IMR-90 (cell line): ENCODE results near the gene METTL1.

Source experiments
- CHD1 ChIP-seq: IDR thresholded peaks from 2 replicates; pipeline ENCODE4 v1.6.1; 2012; ENCODE audit warnings: low read depth, low read length, improper control_type of control experiment
- FOS ChIP-seq: fragments of 150-350 bp; IDR thresholded peaks from 2 replicates; pipeline ENCODE4 v1.6.1; 2016; ENCODE audit warnings: low read depth, low read length
- MAFK ChIP-seq: IDR thresholded peaks from 2 replicates; pipeline ENCODE4 v1.6.1; 2012; ENCODE audit warnings: low read depth, low read length, improper control_type of control experiment
- NFE2L2 ChIP-seq: fragments of 150-350 bp; IDR thresholded peaks from 2 replicates; pipeline ENCODE4 v1.6.1; 2016; ENCODE audit warnings: low read depth, mild to moderate bottlenecking, low read length
- POLR2A ChIP-seq: IDR thresholded peaks from 2 replicates; pipeline ENCODE4 v1.6.1; 2012; ENCODE audit warnings: mild to moderate bottlenecking, low read depth, low read length
- RAD21 ChIP-seq: IDR thresholded peaks from 2 replicates; pipeline ENCODE4 v1.6.1; 2012; ENCODE audit warnings: low read length, improper control_type of control experiment
- TF ChIP-seq, protein P1 (sequence below): conservative IDR thresholded peaks from 2 replicates; pipeline ENCODE4 v1.5.1; 2012; ENCODE audit warnings: mild to moderate bottlenecking, low read depth, low read length, improper control_type of control experiment

- TF ChIP-seq, protein P1, sequence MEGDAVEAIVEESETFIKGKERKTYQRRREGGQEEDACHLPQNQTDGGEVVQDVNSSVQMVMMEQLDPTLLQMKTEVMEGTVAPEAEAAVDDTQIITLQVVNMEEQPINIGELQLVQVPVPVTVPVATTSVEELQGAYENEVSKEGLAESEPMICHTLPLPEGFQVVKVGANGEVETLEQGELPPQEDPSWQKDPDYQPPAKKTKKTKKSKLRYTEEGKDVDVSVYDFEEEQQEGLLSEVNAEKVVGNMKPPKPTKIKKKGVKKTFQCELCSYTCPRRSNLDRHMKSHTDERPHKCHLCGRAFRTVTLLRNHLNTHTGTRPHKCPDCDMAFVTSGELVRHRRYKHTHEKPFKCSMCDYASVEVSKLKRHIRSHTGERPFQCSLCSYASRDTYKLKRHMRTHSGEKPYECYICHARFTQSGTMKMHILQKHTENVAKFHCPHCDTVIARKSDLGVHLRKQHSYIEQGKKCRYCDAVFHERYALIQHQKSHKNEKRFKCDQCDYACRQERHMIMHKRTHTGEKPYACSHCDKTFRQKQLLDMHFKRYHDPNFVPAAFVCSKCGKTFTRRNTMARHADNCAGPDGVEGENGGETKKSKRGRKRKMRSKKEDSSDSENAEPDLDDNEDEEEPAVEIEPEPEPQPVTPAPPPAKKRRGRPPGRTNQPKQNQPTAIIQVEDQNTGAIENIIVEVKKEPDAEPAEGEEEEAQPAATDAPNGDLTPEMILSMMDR: no peak
- TF ChIP-seq FOS (no peak), MAFK (no peak), NFE2L2 (no peak), POLR2A (no peak), RAD21 (no peak), CHD1 (no peak)
Measured at GRCh38 chr12:57808351-57808750, 36.4 kb upstream of the METTL1 start.
